Measurements from ENCODE around the gene NAV2.

Gene NAV2

GRCh38 chr11:19790831-19791552 lies 78.4 kb downstream of the NAV2 start:
- Histone ChIP-seq H3K4me3 (no peak overlapping the region), H3K9me3 (no peaks in the 10 kb centered on the region), H3K27me3 (no peaks in the 10 kb centered on the region), H3K27ac (no peak overlapping the region), H3K36me3 (peaks cover 0 to 11% (median 5%) of the 10 kb centered on the region in 3 donors), H3K4me1 (peaks cover 9 to 91% (median 47%) of the 10 kb centered on the region in 4 donors)
- no peak for DNase-seq
- TF ChIP-seq, protein P1, sequence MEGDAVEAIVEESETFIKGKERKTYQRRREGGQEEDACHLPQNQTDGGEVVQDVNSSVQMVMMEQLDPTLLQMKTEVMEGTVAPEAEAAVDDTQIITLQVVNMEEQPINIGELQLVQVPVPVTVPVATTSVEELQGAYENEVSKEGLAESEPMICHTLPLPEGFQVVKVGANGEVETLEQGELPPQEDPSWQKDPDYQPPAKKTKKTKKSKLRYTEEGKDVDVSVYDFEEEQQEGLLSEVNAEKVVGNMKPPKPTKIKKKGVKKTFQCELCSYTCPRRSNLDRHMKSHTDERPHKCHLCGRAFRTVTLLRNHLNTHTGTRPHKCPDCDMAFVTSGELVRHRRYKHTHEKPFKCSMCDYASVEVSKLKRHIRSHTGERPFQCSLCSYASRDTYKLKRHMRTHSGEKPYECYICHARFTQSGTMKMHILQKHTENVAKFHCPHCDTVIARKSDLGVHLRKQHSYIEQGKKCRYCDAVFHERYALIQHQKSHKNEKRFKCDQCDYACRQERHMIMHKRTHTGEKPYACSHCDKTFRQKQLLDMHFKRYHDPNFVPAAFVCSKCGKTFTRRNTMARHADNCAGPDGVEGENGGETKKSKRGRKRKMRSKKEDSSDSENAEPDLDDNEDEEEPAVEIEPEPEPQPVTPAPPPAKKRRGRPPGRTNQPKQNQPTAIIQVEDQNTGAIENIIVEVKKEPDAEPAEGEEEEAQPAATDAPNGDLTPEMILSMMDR (IDR thresholded peaks at IDR 0.05), result no peak
- intact Hi-C loops (cut with DNase I; ENCODE audit: low total_unique reads), result no loop called here

DNA sequence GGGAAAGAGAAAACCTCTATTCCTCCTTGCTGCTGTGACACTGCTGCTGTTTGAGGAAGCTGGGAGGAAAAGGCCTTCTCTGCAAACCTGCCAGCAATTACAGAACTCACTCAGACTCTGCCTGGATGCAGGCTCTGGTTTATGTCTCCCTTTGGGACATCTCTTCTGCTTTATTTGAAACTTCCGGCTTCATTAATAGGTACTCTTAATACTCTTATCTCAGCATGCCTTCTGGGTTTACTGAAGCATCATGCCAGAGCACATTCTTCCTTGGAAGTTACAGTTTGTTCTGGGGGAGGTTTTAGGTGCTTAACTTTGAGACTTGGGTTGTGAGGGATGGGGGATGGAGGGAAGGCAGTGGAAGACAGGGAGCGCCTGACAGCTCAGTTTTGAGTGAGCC lies 79.9 kb downstream of the NAV2 start:
- TF ChIP-seq, protein P1 (IDR thresholded peaks at IDR 0.05), result no peak
- peaks cover 9 to 92% (median 54%) of the 10 kb centered on the region in 4 donors for H3K4me1 ChIP-seq
- DNase-seq, result no peak
- no peaks in the 10 kb centered on the region for H3K27me3 ChIP-seq
- intact Hi-C loops (cut with DNase I; ENCODE audit: low total_unique reads), result no loop called here
- no peak overlapping the region for H3K27ac ChIP-seq
- no peak overlapping the region for H3K4me3 ChIP-seq
- no peaks in the 10 kb centered on the region for H3K9me3 ChIP-seq
- H3K36me3 ChIP-seq, result peaks cover 0 to 11% (median 5%) of the 10 kb centered on the region in 3 donors

DNA sequence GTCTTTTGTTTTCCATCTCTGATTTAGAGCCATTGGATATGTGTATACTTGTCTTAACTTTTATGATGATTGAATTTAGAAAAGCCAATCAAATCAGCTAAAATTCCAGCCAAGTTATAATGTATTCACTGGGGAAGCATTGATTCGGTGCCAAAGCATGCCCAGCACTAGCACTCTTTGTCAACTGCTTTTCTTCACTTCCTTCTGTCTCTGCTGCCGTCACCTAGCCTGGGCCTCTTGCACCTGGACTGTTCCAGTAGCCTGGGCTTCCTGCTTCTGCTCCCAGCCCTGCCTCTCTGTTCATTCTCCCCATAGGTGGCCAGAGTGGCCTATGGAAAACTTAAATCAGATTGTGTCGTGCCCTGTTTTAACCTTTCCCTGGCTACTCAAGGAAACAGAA lies 80.7 kb downstream of the NAV2 start:
- TF ChIP-seq, protein P1 (IDR thresholded peaks at IDR 0.05), result no peak
- H3K9me3 ChIP-seq, result no peaks in the 10 kb centered on the region
- intact Hi-C loops (cut with DNase I; ENCODE audit: low total_unique reads), result no loop called here
- H3K4me1 ChIP-seq, result peaks cover 9 to 92% (median 58%) of the 10 kb centered on the region in 4 donors
- no peak for DNase-seq
- no peak overlapping the region for H3K27ac ChIP-seq
- no peak overlapping the region for H3K4me3 ChIP-seq
- no peaks in the 10 kb centered on the region for H3K27me3 ChIP-seq
- peaks cover 0 to 11% (median 5%) of the 10 kb centered on the region in 3 donors for H3K36me3 ChIP-seq

DNA sequence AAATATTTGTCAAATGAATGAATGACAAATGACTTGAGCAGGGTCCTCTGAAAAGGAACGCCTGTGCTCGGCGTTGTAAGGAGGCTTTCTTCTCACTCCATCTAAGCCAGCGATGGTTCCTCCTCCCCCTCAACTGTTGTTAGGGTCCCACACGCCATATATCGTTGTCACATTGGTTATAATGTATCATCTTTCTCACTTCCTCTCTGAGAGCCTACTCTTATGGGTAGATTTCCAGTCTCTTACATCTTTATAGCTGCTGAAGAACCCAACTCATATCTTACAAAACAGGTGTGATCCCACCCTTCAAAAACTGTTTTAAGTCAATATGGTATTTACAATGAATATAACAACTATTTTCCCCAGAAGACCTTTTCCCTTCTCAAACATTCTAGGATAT lies 81.5 kb downstream of the NAV2 start:
- intact Hi-C loops (cut with DNase I; ENCODE audit: low total_unique reads), result no loop called here
- Histone ChIP-seq H3K9me3 (no peaks in the 10 kb centered on the region), H3K36me3 (peaks cover 0 to 11% (median 8%) of the 10 kb centered on the region in 3 donors), H3K27me3 (no peaks in the 10 kb centered on the region), H3K4me1 (peaks cover 9 to 90% (median 55%) of the 10 kb centered on the region in 4 donors), H3K4me3 (no peak overlapping the region), H3K27ac (no peak overlapping the region)
- no peak for DNase-seq
- TF ChIP-seq, protein P1 (IDR thresholded peaks at IDR 0.05), result no peak

DNA sequence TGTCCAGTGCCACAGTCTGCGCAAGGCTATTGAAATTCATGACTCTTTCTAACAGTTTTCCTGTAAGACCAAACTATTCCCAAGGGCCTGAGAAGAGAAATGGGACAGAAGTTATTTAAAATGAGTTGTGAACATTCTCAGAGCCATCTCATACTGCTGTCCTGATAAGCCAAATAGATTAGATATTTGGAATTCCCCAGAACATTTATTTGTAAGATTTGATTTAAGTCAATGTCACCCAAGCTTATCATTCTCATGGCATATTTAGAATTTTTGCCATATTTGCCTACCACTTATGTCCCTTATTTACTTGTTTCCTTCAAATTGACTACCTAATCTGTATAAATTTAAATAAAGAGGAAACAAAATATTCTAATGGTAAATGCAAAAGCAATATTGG lies 82.4 kb downstream of the NAV2 start:
- no peaks in the 10 kb centered on the region for H3K27me3 ChIP-seq
- DNase-seq, result no peak
- peaks cover 2 to 90% (median 57%) of the 10 kb centered on the region in 4 donors for H3K4me1 ChIP-seq
- H3K4me3 ChIP-seq, result no peak overlapping the region
- no peaks in the 10 kb centered on the region for H3K9me3 ChIP-seq
- TF ChIP-seq, protein P1 (IDR thresholded peaks at IDR 0.05), result no peak
- peaks cover 0 to 15% (median 10%) of the 10 kb centered on the region in 3 donors for H3K36me3 ChIP-seq
- no peak overlapping the region for H3K27ac ChIP-seq
- intact Hi-C loops (cut with DNase I; ENCODE audit: low total_unique reads), result no loop called here
